PFSK-1 (cell line): ENCODE data around the gene CEACAM19.

Source experiments
- POLR2AphosphoS5 ChIP-seq: IDR thresholded peaks from 2 replicates; pipeline ENCODE4 v1.6.1; 2012; ENCODE audit warnings: low read depth, mild to moderate bottlenecking, control low read depth, low read length, moderate library complexity
- TAF1 ChIP-seq: IDR thresholded peaks from 2 replicates; pipeline ENCODE4 v1.6.1; 2012; ENCODE audit warnings: low read length, control low read depth, borderline replicate concordance; ENCODE audit not compliant: insufficient read depth
- TF ChIP-seq, protein P1 (sequence below), 2 experiments: IDR thresholded peaks; 2 replicates each; pipeline versions ENCODE4 v1.6.1 to v1.8.0; 2011 to 2012; ENCODE audit warnings: low read depth in 2 of 2, low read length in 2 of 2, control low read depth in 1 of 2, inconsistent platforms in 1 of 2, mild to moderate bottlenecking in 1 of 2, moderate library complexity in 1 of 2; ENCODE audit not compliant: insufficient read depth in 1 of 2

DNA sequence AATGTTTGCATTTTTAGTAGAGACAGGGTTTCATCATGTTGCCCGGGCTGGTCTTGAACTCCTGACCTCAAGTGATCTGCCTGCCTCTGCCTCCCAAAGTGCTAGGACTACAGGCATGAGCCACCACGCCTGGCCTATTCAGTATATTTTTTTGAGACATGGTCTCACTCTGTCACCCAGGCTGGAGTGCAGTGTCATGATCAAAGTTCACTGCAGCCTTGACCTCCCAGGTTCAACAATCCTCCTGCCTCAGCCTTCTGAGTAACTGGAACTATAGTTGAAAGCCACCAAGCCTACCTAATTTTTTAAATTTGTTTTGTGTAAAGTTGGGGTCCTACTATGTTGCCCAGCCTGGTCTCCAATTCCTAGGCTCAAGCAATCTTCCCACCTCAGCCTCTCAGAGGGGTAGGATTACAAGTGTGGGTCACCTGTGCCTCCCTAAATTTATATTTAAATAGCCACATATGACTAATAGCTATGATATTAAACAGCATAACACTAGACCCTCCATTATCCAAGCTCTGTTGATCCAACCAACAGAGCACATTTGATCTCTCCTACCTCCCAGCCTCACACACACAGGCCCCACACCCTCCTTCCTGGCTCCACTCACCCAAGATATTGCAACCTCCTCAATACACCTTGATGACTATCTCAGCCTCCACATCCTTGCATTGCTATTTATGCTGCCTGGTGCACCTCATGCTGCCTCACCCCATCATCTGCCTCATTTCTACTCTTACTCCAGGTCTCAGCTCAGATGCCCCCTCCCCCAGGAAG, 2.1 kb upstream of the CEACAM19 start:
- TF ChIP-seq, protein P1, sequence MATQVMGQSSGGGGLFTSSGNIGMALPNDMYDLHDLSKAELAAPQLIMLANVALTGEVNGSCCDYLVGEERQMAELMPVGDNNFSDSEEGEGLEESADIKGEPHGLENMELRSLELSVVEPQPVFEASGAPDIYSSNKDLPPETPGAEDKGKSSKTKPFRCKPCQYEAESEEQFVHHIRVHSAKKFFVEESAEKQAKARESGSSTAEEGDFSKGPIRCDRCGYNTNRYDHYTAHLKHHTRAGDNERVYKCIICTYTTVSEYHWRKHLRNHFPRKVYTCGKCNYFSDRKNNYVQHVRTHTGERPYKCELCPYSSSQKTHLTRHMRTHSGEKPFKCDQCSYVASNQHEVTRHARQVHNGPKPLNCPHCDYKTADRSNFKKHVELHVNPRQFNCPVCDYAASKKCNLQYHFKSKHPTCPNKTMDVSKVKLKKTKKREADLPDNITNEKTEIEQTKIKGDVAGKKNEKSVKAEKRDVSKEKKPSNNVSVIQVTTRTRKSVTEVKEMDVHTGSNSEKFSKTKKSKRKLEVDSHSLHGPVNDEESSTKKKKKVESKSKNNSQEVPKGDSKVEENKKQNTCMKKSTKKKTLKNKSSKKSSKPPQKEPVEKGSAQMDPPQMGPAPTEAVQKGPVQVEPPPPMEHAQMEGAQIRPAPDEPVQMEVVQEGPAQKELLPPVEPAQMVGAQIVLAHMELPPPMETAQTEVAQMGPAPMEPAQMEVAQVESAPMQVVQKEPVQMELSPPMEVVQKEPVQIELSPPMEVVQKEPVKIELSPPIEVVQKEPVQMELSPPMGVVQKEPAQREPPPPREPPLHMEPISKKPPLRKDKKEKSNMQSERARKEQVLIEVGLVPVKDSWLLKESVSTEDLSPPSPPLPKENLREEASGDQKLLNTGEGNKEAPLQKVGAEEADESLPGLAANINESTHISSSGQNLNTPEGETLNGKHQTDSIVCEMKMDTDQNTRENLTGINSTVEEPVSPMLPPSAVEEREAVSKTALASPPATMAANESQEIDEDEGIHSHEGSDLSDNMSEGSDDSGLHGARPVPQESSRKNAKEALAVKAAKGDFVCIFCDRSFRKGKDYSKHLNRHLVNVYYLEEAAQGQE (IDR thresholded peaks at IDR 0.05; ENCODE audit: insufficient read depth in 1 of 2, low read depth in 2 of 2, low read length in 2 of 2), result no peak
- no peak for TF ChIP-seq TAF1
- no peak for TF ChIP-seq POLR2AphosphoS5
